ENCODE results near the gene FDXACB1.

Gene FDXACB1

GRCh38 chr11:111846636-111847035, 32.3 kb downstream of the FDXACB1 start:
- no peak for DNase-seq (ENCODE audit: extremely low read depth in 1 of 2, low read depth in 1 of 2)

GRCh38 chr11:111846063-111846462, 32.9 kb downstream of the FDXACB1 start:
- no peak for DNase-seq (ENCODE audit: extremely low read depth in 1 of 2, low read depth in 1 of 2)

- DNase-seq (ENCODE audit: extremely low read depth in 1 of 2, low read depth in 1 of 2), result no peak
Observed at GRCh38 chr11:111845276-111846028, 33.5 kb downstream of the FDXACB1 start.

GRCh38 chr11:111843661-111844060, 35.3 kb downstream of the FDXACB1 start:
- DNase-seq (ENCODE audit: extremely low read depth in 1 of 2, low read depth in 1 of 2), result no peak

GRCh38 chr11:111841370-111842053, 37.5 kb downstream of the FDXACB1 start:
- DNase-seq (ENCODE audit: extremely low read depth in 1 of 2, low read depth in 1 of 2), result peak; percentile 65 to 78

- DNase-seq (ENCODE audit: extremely low read depth in 1 of 2, low read depth in 1 of 2), result no peak
Observed at GRCh38 chr11:111840143-111840542, 38.8 kb downstream of the FDXACB1 start.

GRCh38 chr11:111838054-111838453, 40.9 kb downstream of the FDXACB1 start:
- DNase-seq (ENCODE audit: extremely low read depth in 1 of 2, low read depth in 1 of 2), result no peak

GRCh38 chr11:111837366-111837891, 41.5 kb downstream of the FDXACB1 start:
- DNase-seq (ENCODE audit: extremely low read depth in 1 of 2, low read depth in 1 of 2), result no peak

GRCh38 chr11:111836721-111837120, 42.2 kb downstream of the FDXACB1 start:
- no peak for DNase-seq (ENCODE audit: extremely low read depth in 1 of 2, low read depth in 1 of 2)

- DNase-seq (ENCODE audit: extremely low read depth in 1 of 2, low read depth in 1 of 2), result no peak
Observed at GRCh38 chr11:111836162-111836561, 42.8 kb downstream of the FDXACB1 start.

GRCh38 chr11:111835665-111836064, 43.3 kb downstream of the FDXACB1 start:
- no peak for DNase-seq (ENCODE audit: extremely low read depth in 1 of 2, low read depth in 1 of 2)

GRCh38 chr11:111834432-111835163, 44.4 kb downstream of the FDXACB1 start:
- no peak for DNase-seq (ENCODE audit: extremely low read depth in 1 of 2, low read depth in 1 of 2)

- DNase-seq (ENCODE audit: extremely low read depth in 1 of 2, low read depth in 1 of 2), result no peak
Observed at GRCh38 chr11:111833524-111833923, 45.4 kb downstream of the FDXACB1 start.

GRCh38 chr11:111829185-111829968, 49.6 kb downstream of the FDXACB1 start:
- DNase-seq (ENCODE audit: extremely low read depth in 1 of 2, low read depth in 1 of 2), result no peak

- no peak for DNase-seq (ENCODE audit: extremely low read depth in 1 of 2, low read depth in 1 of 2)
Observed at GRCh38 chr11:111826322-111826950, 52.5 kb downstream of the FDXACB1 start.
